ENCODE data around the gene PGM1. TPM values are rescaled to one million over a fixed set of nuclear protein-coding genes. Genes with fewer than 3 reads are reported as not detected.

Gene PGM1
- total and polyA plus RNA-seq, 2 donors (not counting 3 experiments of a cell fraction or from before 2014, with no cell fraction given) = 9.3 to 21.0 TPM

DNA sequence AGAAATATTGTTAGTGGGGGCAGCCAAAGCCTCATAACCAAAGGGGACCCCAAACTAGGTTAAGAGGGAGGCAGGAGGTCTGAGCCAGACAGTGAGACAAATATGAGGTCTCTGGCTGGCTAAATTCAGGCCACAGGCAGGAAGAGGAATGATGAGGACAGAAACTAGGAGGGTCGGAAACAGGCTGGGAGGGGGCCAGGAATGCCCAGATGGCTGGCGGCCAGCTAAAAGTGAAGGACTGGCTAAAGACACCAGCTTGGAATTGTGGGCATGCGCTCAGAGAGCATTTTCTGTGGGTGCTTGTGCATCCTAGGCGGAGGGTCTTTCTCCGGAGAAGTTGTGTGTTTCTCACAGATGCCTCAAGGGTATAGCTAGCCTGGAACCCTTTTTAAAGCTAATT lies 77.0 kb downstream of the PGM1 start:
- Histone ChIP-seq H3K4me1 (ENCODE audit: control insufficient read depth, extremely low read depth, insufficient read depth, low read length) (no peaks in the 10 kb centered on the region), H3K27ac (ENCODE audit: insufficient read depth, low read depth, low read length) (no peak overlapping the region), H2AFZ (ENCODE audit: low read depth, low read length) (no peak overlapping the region), H3K4me2 (ENCODE audit: insufficient read depth, low read length) (no peak overlapping the region), H3K9me3 (replicated peaks; ENCODE audit: control insufficient read depth, insufficient read depth, low read length) (no peaks in the 10 kb centered on the region), H3K79me2 (ENCODE audit: control insufficient read depth, insufficient read depth, low read length) (no peaks in the 10 kb centered on the region), H3K36me3 (ENCODE audit: control insufficient read depth in 2 of 2, extremely low read depth in 1 of 2, insufficient read depth in 2 of 2, low read length in 2 of 2) (no peaks in the 10 kb centered on the region), H3K4me3 (replicated peaks in 1 of 3; ENCODE audit: insufficient read depth in 1 of 3, low read depth in 1 of 3, low read length in 3 of 3) (no peak overlapping the region), H3K27me3 (ENCODE audit: control insufficient read depth in 2 of 2, insufficient read depth in 2 of 2, low read length in 2 of 2) (no peaks in the 10 kb centered on the region), H3K9me1 (replicated peaks; ENCODE audit: control insufficient read depth, extremely low read depth, insufficient read depth, low read length) (no peaks in the 10 kb centered on the region), H4K20me1 (replicated peaks; ENCODE audit: control insufficient read depth, extremely low read depth, insufficient read depth, low read length) (no peaks in the 10 kb centered on the region), H3K9ac (replicated peaks; ENCODE audit: extremely low read depth, insufficient read depth, low read length) (no peak overlapping the region)
- no TSS peak for BruUV-seq (replicated peaks)
- dilution Hi-C loops (cut with MboI; ENCODE audit: extremely low pct_ligation_motif_present, low sequenced_read_pairs) = loop anchor here (25.0 kb wide), 1 partner anchor 567 kb away; no protein-coding TSS in a partner anchor
- DNase-seq (ENCODE audit: low read depth, low spot score) (no peak), FAIRE-seq (no peak)
- CTCF ChIA-PET = interaction anchor here (9.0 kb wide), 1 partner anchor 575 kb away, joined by 224 read pairs; no protein-coding TSS in a partner anchor
- no peak for TF ChIP-seq FOS (IDR thresholded peaks at IDR 0.05; ENCODE audit: borderline replicate concordance, insufficient read depth, low read length)
- no peak for TF ChIP-seq POLR2AphosphoS5 (IDR thresholded peaks at IDR 0.05; ENCODE audit: insufficient read depth, low read depth, low read length)
- no peak for TF ChIP-seq MYC (IDR thresholded peaks at IDR 0.05; ENCODE audit: low read depth, low read length)
- TF ChIP-seq, protein P1, sequence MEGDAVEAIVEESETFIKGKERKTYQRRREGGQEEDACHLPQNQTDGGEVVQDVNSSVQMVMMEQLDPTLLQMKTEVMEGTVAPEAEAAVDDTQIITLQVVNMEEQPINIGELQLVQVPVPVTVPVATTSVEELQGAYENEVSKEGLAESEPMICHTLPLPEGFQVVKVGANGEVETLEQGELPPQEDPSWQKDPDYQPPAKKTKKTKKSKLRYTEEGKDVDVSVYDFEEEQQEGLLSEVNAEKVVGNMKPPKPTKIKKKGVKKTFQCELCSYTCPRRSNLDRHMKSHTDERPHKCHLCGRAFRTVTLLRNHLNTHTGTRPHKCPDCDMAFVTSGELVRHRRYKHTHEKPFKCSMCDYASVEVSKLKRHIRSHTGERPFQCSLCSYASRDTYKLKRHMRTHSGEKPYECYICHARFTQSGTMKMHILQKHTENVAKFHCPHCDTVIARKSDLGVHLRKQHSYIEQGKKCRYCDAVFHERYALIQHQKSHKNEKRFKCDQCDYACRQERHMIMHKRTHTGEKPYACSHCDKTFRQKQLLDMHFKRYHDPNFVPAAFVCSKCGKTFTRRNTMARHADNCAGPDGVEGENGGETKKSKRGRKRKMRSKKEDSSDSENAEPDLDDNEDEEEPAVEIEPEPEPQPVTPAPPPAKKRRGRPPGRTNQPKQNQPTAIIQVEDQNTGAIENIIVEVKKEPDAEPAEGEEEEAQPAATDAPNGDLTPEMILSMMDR (IDR thresholded peaks at IDR 0.05; ENCODE audit: extremely low read depth in 1 of 2, insufficient read depth in 1 of 2, low read depth in 1 of 2, low read length in 2 of 2) = no peak
- TF ChIP-seq EZH2 (IDR thresholded peaks at IDR 0.05; ENCODE audit: borderline replicate concordance, low read depth, low read length, severe bottlenecking) = no peak
- TF ChIP-seq, protein P2, sequence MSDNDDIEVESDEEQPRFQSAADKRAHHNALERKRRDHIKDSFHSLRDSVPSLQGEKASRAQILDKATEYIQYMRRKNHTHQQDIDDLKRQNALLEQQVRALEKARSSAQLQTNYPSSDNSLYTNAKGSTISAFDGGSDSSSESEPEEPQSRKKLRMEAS (IDR thresholded peaks at IDR 0.05; ENCODE audit: insufficient read depth, insufficient read length) = no peak
- TF ChIP-seq JUN (IDR thresholded peaks at IDR 0.05; ENCODE audit: borderline replicate concordance, insufficient read depth, insufficient read length, low read depth) = no peak
- no peak for TF ChIP-seq GATA2 (IDR thresholded peaks at IDR 0.05; ENCODE audit: insufficient read depth, insufficient read length, low read depth, low read length)
- no peak for TF ChIP-seq POLR2A (IDR thresholded peaks at IDR 0.05; ENCODE audit: low read depth, low read length)
- POLR2A ChIA-PET = no interaction called here
- intact Hi-C loops (cut with micrococcal nuclease) = no loop called here

Measured in endothelial cell of umbilical vein (primary cell).